HG03280 (cell line): Measurements from ENCODE around the gene SPEF2.

Source experiments
- ATAC-seq: cut with Tn5 transposase; IDR thresholded peaks from one replicate; pipeline ENCODE4 v1.9.1; 2021; ENCODE audit warnings: mild to moderate bottlenecking, moderate library complexity; ENCODE audit not compliant: unreplicated experiment

SPEF2 gene

GRCh38 chr5:35777358-35778087, 159.9 kb downstream of the SPEF2 start:
- peak; percentile 60 for ATAC-seq

DNA sequence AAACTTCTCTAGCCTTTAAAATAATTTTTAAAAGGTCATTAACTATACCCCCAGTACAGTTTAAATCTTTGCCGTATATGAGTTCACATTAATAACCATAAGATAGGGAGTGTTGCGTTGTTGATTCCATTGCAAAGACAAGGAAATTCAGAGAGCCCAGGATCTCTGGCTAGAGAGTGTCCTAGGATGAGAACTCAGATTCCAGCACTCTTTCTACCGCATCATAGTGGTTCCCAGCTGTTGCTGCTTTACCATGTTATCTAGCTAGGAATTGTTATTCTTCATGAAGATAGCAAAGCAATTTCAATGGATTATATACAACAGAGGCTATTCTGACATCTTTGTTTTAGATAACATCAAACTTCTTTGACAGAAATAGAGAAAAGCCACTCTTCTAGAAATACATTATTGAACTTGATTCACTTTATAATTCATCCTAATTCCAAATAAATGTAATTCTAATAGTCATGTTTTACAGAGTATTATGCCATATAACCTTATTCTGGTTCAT, 160.7 kb downstream of the SPEF2 start:
- ATAC-seq = no peak

- no peak for ATAC-seq
Observed at GRCh38 chr5:35780236-35780635, 162.6 kb downstream of the SPEF2 start.

DNA sequence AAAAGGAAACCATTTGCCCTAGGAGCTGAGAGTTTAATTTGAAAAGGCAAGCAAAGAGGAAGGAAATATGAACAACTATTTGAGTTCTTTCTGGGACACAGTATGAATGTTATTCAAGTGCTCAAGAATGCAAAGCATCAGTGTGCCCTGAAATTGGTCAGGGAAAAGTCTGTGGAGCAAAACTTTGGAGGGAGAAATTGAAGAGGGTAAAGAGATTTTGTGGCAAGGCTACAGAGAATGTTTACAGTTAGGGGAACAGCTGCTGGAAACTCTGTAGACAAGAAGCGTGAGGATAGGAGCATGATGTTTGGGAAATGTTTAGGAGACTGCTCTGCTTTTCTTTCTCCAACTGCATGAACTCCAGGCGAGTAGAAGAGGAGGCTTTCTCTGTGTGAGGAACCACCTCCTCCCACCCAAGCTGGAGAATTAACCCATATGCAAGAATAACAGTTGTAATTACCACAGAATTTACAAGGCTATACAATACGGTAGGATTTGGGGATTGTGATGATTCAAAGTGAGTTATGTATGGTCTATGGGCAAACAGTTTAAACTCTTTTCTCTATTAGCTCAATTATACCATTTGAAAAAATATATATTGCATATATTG, 163.6 kb downstream of the SPEF2 start:
- no peak for ATAC-seq

DNA sequence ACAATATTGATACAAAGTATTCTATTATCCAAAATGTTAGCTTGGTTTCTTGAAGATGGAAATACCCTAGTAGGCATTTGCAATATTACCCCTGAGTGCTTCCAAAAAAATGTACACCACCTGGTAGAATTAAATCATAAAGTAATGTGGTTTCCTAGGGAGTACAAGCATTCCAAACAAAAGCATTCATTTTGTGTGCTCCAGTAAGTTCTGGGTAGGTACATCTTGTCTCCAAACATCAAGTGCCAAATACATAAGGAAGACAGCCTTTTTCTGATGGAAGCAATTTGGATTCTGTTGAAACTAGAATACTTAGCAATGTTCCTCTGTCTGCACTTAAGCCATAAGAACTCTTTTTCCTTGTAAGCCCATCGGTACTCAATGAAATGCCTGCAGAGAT, 165.9 kb downstream of the SPEF2 start:
- no peak for ATAC-seq

DNA sequence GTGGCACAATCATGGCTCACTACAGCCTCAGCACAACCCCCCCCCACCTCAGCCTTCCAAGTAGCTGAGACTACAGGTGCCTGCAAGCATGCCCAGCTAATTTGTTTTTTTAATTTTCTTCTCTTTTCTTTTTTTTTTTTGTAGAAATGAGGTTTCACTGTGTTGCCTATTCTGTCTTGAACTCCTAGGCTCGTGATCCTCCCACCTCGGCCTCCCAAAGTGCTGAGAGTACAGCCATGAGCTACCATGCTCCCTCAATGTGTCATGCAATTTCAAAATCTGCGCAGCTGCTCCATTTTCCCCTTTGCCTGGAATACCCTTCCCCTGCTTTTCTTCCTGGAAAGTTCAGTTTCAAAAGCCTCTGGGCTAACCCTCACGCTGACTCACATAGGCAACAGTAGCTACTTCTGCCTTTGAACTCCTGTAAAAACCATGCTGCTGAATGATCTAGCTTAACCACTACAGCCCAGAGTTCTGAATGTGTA, 168.0 kb downstream of the SPEF2 start:
- no peak for ATAC-seq

DNA sequence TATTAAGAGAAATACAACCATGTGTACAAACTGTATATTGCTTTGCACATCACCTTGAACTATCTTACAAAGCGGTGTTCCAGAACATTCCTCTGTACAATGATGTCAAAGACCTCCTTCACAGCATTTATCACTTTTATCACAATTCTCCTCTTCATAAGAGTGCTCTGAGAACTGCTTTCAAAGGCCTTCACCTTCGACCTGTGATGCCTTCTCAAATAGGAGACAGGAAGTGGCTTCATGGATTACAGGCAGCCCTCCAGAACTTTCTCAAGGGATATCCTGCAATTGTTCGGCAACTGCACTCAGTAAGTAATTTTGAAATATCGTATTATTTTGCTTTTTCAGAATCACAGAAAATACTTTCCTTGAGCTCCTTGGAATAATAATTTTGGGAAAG, 171.1 kb downstream of the SPEF2 start:
- ATAC-seq = no peak

DNA sequence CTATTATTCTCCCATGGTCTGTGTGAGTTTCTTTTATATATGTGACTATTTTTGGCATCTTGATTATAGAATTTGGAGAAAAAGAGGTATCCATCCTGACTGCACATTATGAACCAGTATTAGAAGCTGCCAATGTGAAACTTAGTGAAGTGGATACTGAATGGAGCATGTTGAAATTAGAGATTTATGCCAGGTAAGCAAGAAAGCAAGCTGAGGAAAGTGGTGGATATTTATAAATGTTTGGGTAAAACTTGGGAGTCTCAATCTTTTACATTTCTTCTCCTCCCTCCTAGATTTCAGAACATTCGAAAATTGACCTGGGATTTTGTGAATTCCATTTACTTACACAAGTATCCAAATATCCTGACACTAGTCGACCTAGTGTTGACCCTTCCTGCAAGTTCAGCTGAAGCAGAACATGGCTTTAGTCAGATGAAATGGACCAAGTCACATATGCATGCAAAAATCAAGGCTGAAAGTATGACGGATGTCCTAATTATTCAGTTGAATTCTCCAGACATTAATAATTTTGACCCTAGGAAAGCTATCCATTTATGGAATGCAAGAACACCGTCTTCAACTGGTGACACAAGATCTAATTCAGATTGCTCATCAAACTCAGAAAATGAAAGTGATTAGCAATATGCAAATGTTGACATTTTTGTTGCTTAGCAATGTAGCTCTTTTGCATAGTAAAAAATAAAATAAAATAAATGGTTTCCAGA, 172.2 kb downstream of the SPEF2 start:
- no peak for ATAC-seq

- ATAC-seq = no peak
Observed at GRCh38 chr5:35790457-35790822, 172.8 kb downstream of the SPEF2 start.

- no peak for ATAC-seq
Observed at GRCh38 chr5:35794328-35794619, 176.6 kb downstream of the SPEF2 start.

DNA sequence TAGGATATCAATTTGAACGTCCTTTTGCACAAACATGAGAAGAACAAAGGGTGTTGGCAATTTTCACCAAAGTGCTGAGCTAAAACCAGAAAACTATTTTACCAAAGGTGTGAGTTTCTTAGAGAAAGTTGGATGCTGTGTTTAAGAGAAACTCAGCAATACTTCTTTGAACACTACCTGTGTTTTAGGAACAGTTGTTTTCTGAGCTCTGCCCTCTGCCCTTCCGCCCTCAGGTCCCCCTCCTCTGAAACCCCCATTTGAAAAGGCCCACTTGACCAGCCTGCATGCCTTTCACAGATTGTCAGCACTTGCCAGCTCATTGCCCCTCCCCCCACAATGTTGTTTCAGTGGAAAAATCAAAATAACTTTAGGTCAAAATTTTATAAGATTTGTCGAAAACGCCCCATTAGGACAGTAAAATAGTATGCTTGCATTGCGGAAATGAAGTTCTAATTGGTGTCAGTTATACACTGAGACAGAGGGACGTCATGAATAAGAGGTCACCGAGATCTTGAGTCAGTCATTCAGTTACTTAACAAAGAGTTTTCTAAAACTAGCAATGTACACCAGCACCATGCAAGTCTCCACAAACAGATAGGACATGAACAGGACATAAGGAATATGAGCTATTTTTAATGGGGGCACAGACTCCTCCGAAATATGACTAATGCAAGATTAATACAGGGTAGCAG, 177.2 kb downstream of the SPEF2 start:
- no peak for ATAC-seq

GRCh38 chr5:35799181-35799580, 181.5 kb downstream of the SPEF2 start:
- no peak for ATAC-seq

- ATAC-seq = no peak
Observed at GRCh38 chr5:35799753-35800152, 182.1 kb downstream of the SPEF2 start.

GRCh38 chr5:35803191-35803651, 185.6 kb downstream of the SPEF2 start:
- ATAC-seq = no peak

DNA sequence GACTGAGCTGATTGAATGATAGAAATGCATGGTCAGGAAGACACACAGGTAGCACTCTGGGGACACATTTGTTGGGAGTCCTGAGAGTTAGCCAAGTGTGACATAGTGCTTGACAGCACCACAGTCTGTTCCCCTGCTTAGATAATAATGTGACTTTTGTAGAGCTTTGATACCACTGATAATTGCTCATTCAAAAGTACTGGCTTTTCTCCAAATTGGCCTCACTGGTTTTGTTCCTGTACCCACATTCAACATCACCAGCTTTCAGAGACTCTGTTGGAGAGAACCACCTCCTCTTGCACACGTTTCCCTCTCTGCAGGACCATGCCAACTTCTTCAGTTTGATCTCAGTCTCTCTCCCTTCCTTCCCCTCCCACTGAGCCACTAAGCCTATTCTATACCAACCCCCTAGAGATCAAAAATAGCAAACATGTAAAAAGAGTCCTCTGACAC, 186.6 kb downstream of the SPEF2 start:
- ATAC-seq = no peak

- ATAC-seq = no peak
Observed at GRCh38 chr5:35804841-35805240, 187.2 kb downstream of the SPEF2 start.

- ATAC-seq = no peak
Observed at GRCh38 chr5:35810601-35811000, 192.9 kb downstream of the SPEF2 start.

DNA sequence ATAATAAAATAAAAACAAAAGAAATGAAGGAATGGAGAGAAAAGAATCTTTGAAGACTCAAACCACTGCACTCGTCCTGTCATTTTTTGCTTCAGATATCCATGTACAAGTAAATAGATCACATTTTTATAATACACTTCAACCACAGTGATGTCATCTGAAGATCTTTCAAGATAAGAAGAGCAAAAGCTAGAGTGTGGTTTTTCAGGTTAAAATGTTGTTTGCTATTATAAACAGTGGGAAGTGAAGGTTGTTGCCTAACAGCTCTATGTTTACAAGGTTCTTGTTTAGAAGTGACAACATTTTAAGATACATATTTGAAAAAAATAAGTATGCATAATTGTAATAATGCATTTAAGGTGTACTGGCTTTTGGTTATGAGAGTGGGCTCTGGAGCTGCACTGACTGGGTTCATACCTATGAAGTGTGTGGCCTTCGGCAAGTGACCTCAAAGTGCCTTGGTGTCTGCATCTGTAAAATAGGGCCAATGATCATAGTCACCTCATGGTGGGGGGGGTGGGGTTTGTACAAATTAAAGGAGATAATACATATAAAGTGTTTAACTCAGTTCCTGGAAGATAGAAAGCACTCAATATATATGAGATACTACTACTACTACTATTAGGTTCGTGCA, 193.6 kb downstream of the SPEF2 start:
- ATAC-seq = no peak

- no peak for ATAC-seq
Observed at GRCh38 chr5:35813521-35813920, 195.9 kb downstream of the SPEF2 start.

DNA sequence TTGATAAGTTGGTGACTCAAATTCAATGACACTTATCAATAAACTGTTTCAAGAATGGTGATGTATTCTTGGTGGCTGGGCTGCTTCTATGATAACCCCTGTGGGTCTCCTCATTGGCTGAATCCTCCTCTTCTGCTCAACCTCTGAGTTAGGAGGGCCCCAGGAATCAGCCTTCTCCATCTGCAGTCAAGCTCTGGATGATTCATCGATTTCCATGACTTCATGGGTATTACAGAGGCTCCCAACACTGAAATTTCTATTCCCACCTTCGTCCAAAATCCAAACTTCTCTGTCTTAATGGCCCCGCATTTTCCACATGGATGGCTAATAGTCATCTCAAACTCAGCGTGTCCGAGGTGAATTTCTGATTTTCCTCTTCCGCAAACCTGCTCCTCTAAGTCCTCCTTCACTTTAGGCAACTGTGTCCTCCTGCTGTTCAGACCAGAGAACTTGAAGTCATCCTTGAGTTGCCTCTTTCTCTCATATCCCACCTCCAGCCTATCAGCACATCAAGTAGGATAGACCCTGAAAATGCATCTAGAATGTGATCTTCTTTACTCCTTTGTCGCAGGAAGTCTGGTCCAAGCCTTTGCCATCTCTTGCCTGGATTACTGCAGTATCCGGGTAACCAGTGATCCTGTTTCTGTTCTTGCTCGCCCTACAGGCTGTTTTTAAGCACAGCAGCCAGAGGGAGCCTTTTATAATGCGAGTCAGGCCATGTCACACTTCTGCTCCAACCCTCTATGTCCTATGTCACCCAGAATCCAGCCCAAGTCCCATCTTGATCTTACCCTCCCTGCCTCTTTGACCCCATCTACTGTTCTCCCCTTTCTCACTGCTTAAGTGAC, 197.7 kb downstream of the SPEF2 start:
- ATAC-seq = no peak
